Spleen (tissue), 11 donors: ENCODE data around the gene PLCG2. TPM values are rescaled to one million over a fixed set of nuclear protein-coding genes. Genes with fewer than 3 reads are reported as not detected.

Source experiments
- DNase-seq: peaks from one replicate; pipeline ENCODE4 v3.0.0-alpha.2; 2020
- H3K27ac ChIP-seq, 8 donors: fragments of 200-600 bp; sonication (generic) in 7 of 8; 1 replicate in 4 of 8; 2 replicates in 4 of 8; pipeline versions ENCODE4 v1.5.0 to v1.8.0; 2016 to 2021; ENCODE audit warnings: inconsistent platforms in 4 of 8, mild to moderate bottlenecking in 4 of 8, moderate library complexity in 1 of 8
- H3K27me3 ChIP-seq, 7 donors: fragments of 200-600 bp; sonication (generic) in 6 of 7; replicated peaks in 1 of 7; 1 replicate in 4 of 7; 2 replicates in 3 of 7; pipeline versions ENCODE4 v1.5.0 to v1.8.0; 2016 to 2021; ENCODE audit warnings: inconsistent platforms in 3 of 7, mild to moderate bottlenecking in 1 of 7
- H3K36me3 ChIP-seq, 6 donors: fragments of 200-600 bp; sonication (generic) in 5 of 6; 1 replicate in 4 of 6; 2 replicates in 2 of 6; pipeline versions ENCODE4 v1.5.0 to v1.8.0; 2016 to 2021; ENCODE audit warnings: inconsistent platforms in 2 of 6
- H3K4me1 ChIP-seq, 6 donors: fragments of 200-600 bp; sonication (generic) in 5 of 6; 1 replicate in 3 of 6; 2 replicates in 3 of 6; pipeline versions ENCODE4 v1.5.0 to v1.8.0; 2016 to 2021; ENCODE audit warnings: inconsistent platforms in 3 of 6
- H3K4me3 ChIP-seq, 8 donors: fragments of 200-600 bp; sonication (generic) in 7 of 8; 1 replicate in 4 of 8; 2 replicates in 4 of 8; pipeline versions ENCODE4 v1.5.0 to v1.8.0; 2016 to 2021; ENCODE audit warnings: inconsistent platforms in 4 of 8, mild to moderate bottlenecking in 4 of 8, moderate library complexity in 2 of 8
- H3K9me3 ChIP-seq, 8 donors: fragments of 200-600 bp; sonication (generic) in 7 of 8; 1 replicate in 4 of 8; 2 replicates in 4 of 8; pipeline versions ENCODE4 v1.5.0 to v1.8.0; 2016 to 2021; ENCODE audit warnings: inconsistent platforms in 4 of 8
- POLR2A ChIP-seq, 3 donors: fragments of 450-650 bp; IDR thresholded peaks; one replicate each; pipeline ENCODE4 v1.5.1; 2017; ENCODE audit warnings: antibody characterized with exemption in 3 of 3, mild to moderate bottlenecking in 1 of 3
- POLR2AphosphoS5 ChIP-seq, 3 donors: sonication (generic); formaldehyde crosslinking; IDR thresholded peaks; one replicate each; pipeline ENCODE4 v1.5.1; 2017; ENCODE audit warnings: antibody characterized with exemption in 3 of 3
- WGBS, 5 donors: extraction: QIAGEN DNeasy Blood & Tissue Kit in 3 of 5; methylation state at CpG; one replicate each; pipeline versions ENCODE4 v1.1.5 to v1.1.7; 2013 to 2018; 5-methylcytosine and 5-hydroxymethylcytosine counted together
- intact Hi-C: fragments of 100-400 bp; cut with DNase I; formaldehyde crosslinking; loops from one replicate; pipeline ENCODE4 v1.15.0; 2023; ENCODE audit warnings: low total_unique reads
- polyA plus RNA-seq, 3 donors: library from polyadenylated mRNA; stranded (reverse); fragments of 200-250 nt; gene quantifications; one replicate each; pipeline ENCODE4 v1.2.1, GENCODE V29; 2013
- total RNA-seq, 7 donors: library from RNA; depleted of rRNA in 3 of 7; stranded (reverse); fragments of >200 nt in 3 of 7; fragmentation: NEBNext Ultra II Directional in 4 of 7; extraction: Animal tissue kit (Norgen Biotek cat#: 25700) in 4 of 7; gene quantifications; one replicate each; pipeline versions ENCODE4 v1.1.0 to v1.2.1, GENCODE V29; 2016 to 2021
- TF ChIP-seq, protein P1 (sequence below), 11 experiments: fragments of 200-600 bp in 7 of 11; fragments of 450-650 bp in 4 of 11; sonication (generic) in 4 of 11; IDR thresholded peaks in 8 of 11; conservative IDR thresholded peaks in 3 of 11; 1 replicate in 7 of 11; 2 replicates in 4 of 11; pipeline versions ENCODE4 v1.4.0 to v1.8.0; 2016 to 2021; ENCODE audit warnings: antibody characterized with exemption in 11 of 11, inconsistent platforms in 4 of 11, mild to moderate bottlenecking in 1 of 11
- donor health status: healthy with polysubstance abuse.
- donor health status: DM: no; HTN: no; CAD: no; lungs with moderate emphysema.
- donor health status: DM: no; HTN: no; CAD: no.
- donor health status: Bipolar disorder and iron deficiency.
- donor health status: healthy.
- donor health status: DM: no; HTN: no; CAD: no.
- donor health status: DM: yes; HTN: yes; CAD: no.

The PLCG2 gene
- total and polyA plus RNA-seq, 10 donors = 57.1 to 277 (median 145) TPM

DNA sequence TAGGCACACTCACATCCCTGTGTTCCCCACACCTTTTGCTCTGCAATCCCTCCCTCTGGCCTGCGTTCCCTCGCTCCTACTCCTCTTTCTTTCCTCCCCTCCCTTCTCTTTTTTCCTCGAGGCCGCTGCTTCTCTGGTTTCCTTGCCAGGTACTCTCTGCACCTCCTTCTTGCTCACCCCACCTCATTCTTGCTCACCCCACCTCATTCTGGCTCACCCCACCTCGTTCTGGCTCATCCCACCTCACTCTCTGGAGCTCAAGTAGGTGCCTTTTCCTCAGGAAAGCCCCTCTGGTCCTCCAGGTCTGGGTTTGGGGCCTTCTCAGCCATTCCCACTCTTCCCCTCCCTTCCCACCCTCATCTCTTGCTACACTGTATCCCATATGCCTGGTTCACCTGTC is 103.5 kb downstream of the PLCG2 start:
- no peak for DNase-seq
- no peak overlapping the region for H3K4me3 ChIP-seq
- H3K27ac ChIP-seq = no peak overlapping the region
- WGBS, 5 donors = 86 to 92% (median 88%) methylated on average over 5 of the region's 5 CpGs
- H3K36me3 ChIP-seq = peaks cover 0 to 86% (median 41%) of the 10 kb centered on the region in 6 donors
- intact Hi-C loops = no loop called here
- no peaks in the 10 kb centered on the region for H3K27me3 ChIP-seq
- H3K4me1 ChIP-seq = peaks cover 0 to 9% (median 0%) of the 10 kb centered on the region in 6 donors
- no peaks in the 10 kb centered on the region for H3K9me3 ChIP-seq
- TF ChIP-seq POLR2A (IDR thresholded peaks at IDR 0.05) = no peak
- TF ChIP-seq, protein P1, sequence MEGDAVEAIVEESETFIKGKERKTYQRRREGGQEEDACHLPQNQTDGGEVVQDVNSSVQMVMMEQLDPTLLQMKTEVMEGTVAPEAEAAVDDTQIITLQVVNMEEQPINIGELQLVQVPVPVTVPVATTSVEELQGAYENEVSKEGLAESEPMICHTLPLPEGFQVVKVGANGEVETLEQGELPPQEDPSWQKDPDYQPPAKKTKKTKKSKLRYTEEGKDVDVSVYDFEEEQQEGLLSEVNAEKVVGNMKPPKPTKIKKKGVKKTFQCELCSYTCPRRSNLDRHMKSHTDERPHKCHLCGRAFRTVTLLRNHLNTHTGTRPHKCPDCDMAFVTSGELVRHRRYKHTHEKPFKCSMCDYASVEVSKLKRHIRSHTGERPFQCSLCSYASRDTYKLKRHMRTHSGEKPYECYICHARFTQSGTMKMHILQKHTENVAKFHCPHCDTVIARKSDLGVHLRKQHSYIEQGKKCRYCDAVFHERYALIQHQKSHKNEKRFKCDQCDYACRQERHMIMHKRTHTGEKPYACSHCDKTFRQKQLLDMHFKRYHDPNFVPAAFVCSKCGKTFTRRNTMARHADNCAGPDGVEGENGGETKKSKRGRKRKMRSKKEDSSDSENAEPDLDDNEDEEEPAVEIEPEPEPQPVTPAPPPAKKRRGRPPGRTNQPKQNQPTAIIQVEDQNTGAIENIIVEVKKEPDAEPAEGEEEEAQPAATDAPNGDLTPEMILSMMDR (IDR thresholded peaks at IDR 0.05 in 8 of 11, conservative IDR thresholded peaks at IDR 0.05 in 3 of 11) = no peak
- no peak for TF ChIP-seq POLR2AphosphoS5 (IDR thresholded peaks at IDR 0.05)

DNA sequence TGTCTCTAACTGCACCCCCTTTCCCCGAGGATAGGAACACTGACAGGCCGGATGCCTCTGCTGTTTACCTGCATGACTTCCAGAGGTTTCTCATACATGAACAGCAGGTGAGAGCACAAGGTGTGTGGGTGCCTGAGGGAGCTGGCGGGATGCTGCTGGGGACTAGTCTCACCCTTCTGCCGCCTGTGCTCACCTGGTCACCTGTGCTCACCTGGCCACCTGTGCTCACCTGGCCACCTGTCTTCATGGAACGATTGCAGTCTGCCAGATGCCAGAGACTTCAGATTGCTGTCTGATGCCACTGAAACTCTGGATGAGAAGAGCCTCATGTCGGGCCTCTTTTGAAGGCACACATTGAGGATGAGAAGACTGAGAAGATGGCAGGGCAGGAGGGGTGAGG is 104.1 kb downstream of the PLCG2 start:
- no peak for DNase-seq
- Histone ChIP-seq H3K4me1 (peaks cover 0 to 9% (median 0%) of the 10 kb centered on the region in 6 donors), H3K27ac (no peak overlapping the region), H3K27me3 (no peaks in the 10 kb centered on the region), H3K9me3 (no peaks in the 10 kb centered on the region), H3K36me3 (peaks cover 0 to 86% (median 41%) of the 10 kb centered on the region in 6 donors), H3K4me3 (no peak overlapping the region)
- intact Hi-C loops = no loop called here
- 87 to 95% (median 90%) methylated on average over 3 to 6 of the region's 6 CpGs for WGBS, 5 donors
- TF ChIP-seq POLR2A (IDR thresholded peaks at IDR 0.05) = no peak
- TF ChIP-seq, protein P1 (IDR thresholded peaks at IDR 0.05 in 8 of 11, conservative IDR thresholded peaks at IDR 0.05 in 3 of 11) = no peak
- no peak for TF ChIP-seq POLR2AphosphoS5 (IDR thresholded peaks at IDR 0.05)

GRCh38 chr16:81885976-81886586 is 107.0 kb downstream of the PLCG2 start:
- Histone ChIP-seq H3K27ac (no peak overlapping the region), H3K9me3 (no peaks in the 10 kb centered on the region), H3K4me1 (peaks cover 0 to 17% (median 0%) of the 10 kb centered on the region in 6 donors), H3K4me3 (no peak overlapping the region), H3K27me3 (no peaks in the 10 kb centered on the region), H3K36me3 (peaks cover 0 to 86% (median 30%) of the 10 kb centered on the region in 6 donors)
- 44 to 52% (median 47%) methylated on average over 9 of the region's 9 CpGs for WGBS, 5 donors
- intact Hi-C loops = loop anchor here (5.0 kb wide), 1 partner anchor 346 kb away; no protein-coding TSS in a partner anchor
- peak in 1 of 3 donors; percentile 19 for TF ChIP-seq POLR2AphosphoS5 (IDR thresholded peaks at IDR 0.05)
- no peak for TF ChIP-seq POLR2A (IDR thresholded peaks at IDR 0.05)
- TF ChIP-seq, protein P1 (IDR thresholded peaks at IDR 0.05 in 8 of 11, conservative IDR thresholded peaks at IDR 0.05 in 3 of 11) = peak in 10 of 11 experiments; percentile 24 to 79 (median 62)
- DNase-seq = no peak

DNA sequence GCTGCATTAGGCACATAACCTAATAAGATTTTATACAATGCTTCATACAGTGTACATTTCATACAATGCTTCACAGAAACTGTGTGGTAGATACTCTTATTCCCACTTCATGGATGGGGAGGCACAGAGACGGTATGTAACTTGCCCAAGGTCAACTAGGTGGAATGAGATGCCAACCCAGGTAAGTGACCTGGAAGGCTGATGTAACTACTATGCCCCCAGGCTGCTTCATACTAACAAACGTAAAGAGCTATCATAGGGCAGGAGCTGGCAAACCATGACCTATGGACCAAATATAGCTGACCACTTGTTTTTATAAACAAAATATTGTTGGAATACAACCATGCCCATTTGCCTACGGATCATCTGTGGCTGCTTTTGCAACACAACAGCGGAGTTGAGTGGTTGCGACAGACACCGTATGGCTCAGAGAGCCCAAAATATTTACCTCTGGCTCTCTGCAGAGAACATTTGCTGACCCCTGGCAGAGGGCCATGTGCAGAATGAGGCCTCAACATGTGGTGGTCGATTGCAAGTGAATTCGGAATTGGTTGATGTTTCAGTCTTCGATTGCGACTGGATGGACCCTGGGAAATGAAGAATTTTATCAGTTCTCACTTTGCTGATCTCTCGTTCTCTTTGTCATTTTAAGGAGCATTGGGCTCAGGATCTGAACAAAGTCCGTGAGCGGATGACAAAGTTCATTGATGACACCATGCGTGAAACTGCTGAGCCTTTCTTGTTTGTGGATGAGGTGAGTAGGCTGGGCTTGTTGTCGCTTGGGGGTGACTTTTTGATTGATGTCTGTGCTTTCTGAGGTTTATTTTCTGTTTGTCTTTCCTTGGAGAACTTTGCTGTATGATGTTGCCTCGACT is 109.7 kb downstream of the PLCG2 start:
- Histone ChIP-seq H3K36me3 (peaks cover 0 to 86% (median 42%) of the 10 kb centered on the region in 6 donors), H3K4me3 (no peak overlapping the region), H3K27ac (no peak overlapping the region), H3K27me3 (no peaks in the 10 kb centered on the region), H3K4me1 (peaks cover 0 to 17% (median 0%) of the 10 kb centered on the region in 6 donors), H3K9me3 (no peaks in the 10 kb centered on the region)
- no peak for DNase-seq
- TF ChIP-seq, protein P1 (IDR thresholded peaks at IDR 0.05 in 8 of 11, conservative IDR thresholded peaks at IDR 0.05 in 3 of 11) = no peak
- TF ChIP-seq POLR2AphosphoS5 (IDR thresholded peaks at IDR 0.05) (no peak), POLR2A (IDR thresholded peaks at IDR 0.05) (no peak)
- 71 to 85% (median 84%) methylated on average over 16 of the region's 16 CpGs for WGBS, 5 donors
- intact Hi-C loops = loop anchor here (5.0 kb wide), 1 partner anchor 344 kb away; no protein-coding TSS in a partner anchor
